Left renal pelvis (tissue), 4 donors: ENCODE measurements around the gene TEKTIP1. TPM values are rescaled to one million over a fixed set of nuclear protein-coding genes. Genes with fewer than 3 reads are reported as not detected.
"Not testable (repeated sequence)": the region's sequence is repeated elsewhere in the genome, so short reads cannot be mapped to it uniquely, and the experiment has no call there.

Source experiments
- DNase-seq, 4 donors: peaks; one replicate each; pipeline ENCODE4 v3.0.0-alpha.2; 2013; ENCODE audit warnings: low read depth in 4 of 4, low spot score in 3 of 4
- polyA plus RNA-seq, 4 donors: library from polyadenylated mRNA; unstranded; fragments of 120-200 nt; gene quantifications; one replicate each; pipeline ENCODE4 v1.2.1, GENCODE V29; 2013; ENCODE audit not compliant: insufficient read length in 4 of 4

TEKTIP1 gene
- polyA plus RNA-seq, 4 donors: 2.7 to 7.7 (median 3.5) TPM

DNA sequence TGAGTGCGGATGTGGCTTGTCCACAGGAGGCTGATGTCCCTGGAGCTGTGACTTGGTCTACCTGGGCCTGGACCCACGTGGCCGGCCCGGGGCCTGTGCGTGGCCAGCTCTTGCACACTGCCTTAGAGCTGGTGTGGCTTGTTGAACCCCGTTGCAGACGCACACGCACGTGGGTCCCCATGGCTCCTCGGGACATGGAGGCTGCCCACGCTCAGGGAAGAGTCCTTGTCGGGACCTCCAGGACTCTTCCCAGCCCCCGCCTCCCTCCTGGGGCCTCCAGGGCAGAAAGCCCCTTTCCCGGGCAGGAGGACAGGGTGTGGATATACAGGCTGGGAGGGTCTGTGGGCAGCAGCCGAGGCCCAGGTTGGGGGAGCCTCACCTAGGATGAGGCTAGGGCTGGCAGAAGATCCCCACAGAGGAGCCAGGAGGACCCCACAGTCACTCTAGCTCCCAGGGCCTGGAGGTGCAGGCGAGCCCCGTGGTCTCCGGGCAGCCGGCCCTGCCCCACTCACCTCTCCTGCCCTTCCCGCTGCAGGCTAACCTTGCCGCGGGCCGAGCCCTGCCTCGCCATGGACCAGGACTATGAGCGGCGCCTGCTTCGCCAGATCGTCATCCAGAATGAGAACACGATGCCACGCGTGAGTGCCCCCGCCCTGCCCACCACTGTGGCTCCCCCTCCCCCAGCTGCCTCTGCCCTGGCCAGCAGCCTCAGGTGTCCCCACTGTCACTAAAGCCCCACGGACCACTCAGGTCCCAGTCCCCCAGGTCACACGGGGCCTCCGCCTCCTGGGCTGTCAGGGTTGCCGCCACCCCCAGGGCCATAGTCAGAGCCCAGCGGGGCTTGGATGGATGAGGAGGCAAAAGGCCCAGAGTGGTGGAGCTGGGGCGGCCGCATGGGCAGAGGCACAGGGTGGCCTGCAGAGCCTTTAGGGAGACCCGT lies 16.3 kb upstream of the TEKTIP1 start:
- DNase-seq: no peak

DNA sequence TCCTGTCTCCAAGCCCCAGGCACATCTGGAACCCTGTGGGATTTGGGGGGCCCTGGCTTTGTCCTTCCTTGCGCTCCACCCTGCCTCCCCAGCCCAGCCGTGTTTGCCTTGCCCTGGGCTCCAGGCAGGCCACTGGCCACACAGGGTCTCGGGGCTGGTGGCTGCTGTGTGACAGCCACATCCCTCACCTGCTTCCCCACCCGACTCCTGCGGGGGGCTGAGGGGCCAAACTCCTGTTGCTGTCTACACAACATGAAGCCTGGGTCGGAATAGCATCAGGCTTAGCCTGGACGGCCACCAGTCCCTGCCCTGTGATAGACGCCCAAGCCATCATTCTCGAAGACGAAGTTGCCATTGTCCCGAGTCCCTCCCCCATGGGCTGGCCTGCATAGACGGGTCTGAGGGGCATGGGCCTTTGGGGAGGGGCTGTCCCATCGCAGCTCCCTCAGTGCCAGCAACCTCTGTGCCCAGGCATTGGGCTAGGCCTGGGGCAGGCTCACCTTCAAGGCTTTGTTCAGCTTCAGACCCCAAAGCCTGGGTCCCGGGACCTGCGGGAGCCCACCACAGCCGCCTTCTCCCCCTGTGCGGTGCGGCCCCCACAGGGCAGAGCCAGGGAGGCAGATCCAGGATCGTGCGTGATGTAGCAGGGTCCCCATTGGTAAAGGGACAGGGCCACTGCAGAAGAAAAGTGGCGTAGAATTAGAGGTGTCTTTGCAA lies 15.5 kb upstream of the TEKTIP1 start:
- no peak for DNase-seq

DNA sequence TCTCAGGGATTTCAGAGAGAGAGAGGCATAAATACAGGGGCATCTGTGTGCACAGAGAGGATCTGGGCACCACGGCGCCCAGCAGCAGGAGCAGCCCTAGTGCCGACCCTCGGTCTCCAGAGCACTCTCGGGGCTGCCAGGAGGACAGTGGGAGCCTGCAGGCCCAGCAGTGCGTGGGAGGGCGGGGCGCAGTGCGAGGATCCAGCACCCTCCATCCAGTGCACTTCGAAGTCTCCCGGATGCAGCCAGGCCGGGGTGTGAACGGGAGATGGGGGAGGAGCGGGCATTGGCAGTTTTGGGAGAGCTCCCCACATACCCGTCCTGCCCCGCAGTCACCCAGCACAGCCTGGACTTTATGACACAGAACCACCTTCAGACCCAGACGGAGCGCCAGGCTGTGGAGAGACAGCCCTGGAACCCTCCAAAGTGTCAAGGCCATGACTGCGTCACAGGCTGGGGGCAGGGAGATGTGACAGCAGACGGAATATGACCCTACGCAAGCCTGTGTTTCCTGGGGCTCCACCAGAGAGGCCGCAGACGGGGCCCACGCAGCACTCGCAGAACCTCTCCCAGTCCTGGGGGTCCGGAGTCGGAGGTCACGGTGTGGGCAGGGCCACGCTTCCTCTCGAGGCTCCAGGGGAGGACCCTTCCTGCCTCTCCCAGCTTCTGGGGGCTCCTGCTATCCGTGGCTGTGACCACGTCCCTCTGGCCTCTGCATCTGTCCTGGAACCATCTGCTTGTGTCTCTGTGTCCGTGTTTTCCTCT lies 14.7 kb upstream of the TEKTIP1 start:
- no peak for DNase-seq

DNA sequence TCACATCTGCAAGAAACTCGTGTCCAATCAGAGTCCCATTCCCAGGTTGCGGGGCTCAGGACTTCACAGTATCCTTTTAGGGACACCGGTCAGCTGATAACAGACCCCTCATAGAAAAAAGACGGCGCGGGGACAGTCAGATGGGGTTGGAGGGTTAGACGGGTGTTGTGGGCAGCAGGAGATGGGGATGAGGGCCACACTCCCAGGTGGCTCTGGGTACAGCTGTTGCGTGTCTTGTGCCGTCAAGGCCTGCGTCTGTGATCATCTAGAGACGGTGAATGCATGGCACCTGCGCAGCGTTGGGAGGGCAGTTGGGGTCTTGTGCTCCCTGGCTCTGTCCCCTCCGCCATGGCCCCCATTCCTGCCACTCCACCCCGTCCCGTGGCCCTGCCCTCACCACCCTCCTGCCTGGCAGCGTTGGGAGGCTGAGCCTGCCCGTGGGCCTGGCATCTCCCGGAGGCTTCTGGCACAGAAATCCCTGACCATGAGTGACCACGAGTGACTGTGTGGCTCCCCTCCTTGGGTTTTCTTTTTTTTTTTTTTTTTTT lies 14.0 kb upstream of the TEKTIP1 start:
- DNase-seq: no peak

DNA sequence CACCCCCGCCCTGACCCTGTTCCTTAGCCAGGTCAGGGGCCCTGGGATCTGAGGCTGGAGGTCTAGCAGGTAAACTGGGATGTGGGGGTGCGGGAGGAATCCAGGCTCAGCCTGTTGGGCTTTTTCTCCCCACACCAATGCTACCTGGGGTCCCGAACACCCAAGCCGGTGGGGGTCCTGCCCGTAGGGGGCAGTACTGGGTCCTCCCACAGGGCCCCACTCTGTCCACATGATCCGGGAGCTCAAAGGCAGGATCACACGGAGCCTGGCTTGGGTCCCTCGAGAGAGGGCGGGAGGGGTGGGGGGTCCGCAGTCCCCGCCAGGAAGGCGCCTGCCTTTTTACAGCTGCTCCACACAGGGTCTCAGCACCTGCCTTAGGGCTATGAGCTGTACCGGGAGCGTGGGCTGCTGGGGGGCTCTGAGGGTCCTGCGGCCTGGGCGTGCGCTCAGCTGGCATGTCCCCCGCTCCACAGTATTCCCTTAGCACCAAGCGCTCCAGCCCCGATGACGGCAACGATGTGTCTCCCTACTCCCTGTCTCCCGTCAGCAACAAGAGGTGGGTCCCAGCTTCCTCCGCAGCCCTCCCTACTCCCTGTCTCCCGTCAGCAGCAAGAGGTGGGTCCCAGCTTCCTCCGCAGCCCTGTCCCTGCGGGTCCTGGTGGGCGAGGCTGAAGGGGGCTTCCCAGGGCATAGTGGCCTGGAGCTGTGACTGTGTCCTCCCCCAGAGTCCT lies 12.3 kb upstream of the TEKTIP1 start:
- no peak for DNase-seq

DNA sequence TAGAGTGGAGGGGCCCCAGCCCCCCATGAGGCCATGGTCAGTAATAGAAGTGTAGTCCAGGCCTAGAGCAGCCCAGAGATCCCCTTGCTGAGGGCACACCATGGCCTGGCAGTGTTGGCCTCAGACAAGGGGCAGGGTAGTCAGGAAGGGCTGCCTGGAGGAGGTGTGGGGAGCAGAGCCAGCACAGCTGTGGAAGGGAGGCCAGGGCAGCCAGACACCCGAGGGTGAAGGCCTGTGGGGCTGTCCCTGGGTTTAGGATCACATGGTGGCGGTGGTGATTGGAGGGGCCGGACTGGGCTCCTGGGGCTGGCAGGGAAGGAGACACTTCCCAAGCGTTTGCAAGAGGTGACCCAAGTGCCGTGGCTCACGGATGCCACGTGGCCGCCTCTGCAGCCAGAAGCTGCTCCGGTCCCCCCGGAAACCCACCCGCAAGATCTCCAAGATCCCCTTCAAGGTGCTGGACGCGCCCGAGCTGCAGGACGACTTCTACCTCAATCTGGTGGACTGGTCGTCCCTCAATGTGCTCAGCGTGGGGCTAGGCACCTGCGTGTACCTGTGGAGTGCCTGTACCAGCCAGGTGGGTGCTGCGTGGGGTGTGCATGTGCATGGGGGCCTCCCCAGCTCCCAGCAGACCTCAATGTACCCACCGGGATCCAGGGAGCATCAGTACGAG lies 11.6 kb upstream of the TEKTIP1 start:
- no peak for DNase-seq

DNA sequence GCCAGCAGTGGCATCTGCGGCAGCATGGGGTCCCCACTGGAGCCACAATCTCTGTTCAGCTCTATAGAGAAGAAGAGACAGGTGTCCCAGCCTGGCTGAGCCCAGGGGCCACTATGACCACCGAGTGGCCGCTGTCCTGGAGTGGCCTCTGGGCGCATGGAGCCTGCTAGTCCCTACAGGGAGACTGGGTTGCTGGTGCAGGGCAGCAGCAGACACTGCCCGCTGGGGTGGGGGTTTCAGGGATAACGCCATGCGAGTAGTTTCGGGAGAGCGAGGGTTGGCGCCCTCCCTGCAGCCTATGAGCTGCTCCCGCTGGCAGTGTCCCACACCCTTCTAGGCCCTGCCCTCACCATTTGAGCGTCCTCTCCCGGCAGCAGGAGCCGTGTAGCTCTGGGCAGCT lies 10.9 kb upstream of the TEKTIP1 start:
- DNase-seq: no peak

DNA sequence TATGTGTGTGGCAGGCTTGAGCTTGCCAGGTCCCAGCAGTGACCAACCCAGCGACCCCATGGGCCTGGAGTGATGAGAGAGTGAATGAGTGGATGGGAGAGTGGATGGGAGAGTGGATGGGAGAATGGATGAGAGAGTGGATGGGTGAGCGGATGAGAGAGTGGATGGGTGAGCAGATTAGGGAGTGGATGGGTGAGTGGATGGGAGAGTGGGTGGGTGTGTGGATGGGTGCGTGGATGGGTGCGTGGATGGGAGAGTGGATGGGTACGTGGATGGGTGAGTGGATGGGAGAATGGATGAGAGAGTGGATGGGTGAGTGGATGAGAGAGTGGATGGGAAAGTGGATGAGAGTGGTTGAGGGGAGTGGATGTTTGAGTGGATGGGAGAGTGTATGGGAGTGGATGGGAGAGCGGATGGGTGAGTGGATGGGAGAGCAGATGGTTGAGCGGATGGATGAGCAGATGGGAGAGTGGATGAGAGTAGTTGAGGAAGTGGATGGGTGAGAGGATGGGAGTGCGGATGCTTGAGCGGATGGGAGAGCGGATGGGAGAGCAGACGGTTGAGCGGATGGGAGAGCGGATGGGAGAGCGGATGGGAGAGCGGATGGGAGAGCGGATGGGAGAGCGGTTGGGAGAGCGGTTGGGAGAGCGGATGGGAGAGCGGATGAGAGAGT lies 10.3 kb upstream of the TEKTIP1 start:
- no peak for DNase-seq

DNA sequence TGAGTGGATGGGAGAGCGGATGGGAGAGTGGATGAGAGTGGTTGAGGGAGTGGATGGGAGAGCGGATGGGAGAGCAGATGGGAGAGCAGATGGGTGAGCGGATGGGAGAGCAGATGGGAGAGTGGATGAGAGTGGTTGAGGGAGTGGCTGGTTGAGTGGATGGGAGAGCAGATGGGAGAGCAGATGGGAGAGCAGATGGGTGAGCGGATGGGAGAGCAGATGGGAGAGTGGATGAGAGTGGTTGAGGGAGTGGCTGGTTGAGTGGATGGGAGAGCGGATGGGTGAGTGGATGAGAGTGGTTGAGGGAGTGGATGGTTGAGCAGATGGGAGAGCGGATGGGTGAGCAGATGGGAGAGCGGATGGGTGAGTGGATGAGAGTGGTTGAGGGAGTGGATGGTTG lies 9.7 kb upstream of the TEKTIP1 start:
- DNase-seq: not testable (repeated sequence)

DNA sequence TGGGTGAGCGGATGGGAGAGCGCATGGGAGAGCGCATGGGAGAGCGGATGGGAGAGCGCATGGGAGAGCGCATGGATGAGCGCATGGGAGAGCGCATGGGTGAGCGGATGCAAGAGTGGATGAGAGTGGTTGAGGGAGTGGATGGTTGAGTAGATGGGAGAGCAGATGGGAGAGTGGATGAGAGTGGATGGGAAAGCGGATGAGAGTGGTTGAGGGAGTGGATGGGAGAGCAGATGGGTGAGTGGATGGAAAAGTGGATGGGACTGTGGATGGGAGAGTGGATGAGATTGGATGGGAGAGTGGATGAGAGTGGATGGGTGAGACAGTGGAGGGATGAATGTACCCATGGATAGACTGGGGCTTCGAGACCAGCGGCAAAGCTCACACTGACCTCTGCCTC lies 8.6 kb upstream of the TEKTIP1 start:
- DNase-seq: no peak

DNA sequence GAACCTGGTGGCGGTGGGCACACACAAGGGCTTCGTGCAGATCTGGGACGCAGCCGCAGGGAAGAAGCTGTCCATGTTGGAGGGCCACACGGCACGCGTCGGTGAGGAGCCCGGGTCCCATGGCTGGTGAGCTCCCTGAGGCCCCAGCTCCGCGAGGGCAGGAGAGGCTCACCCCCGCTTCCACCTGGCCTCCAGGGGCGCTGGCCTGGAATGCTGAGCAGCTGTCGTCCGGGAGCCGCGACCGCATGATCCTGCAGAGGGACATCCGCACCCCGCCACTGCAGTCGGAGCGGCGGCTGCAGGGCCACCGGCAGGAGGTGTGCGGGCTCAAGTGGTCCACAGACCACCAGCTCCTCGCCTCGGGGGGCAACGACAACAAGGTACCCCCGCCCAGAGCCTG lies 7.3 kb upstream of the TEKTIP1 start:
- no peak for DNase-seq

DNA sequence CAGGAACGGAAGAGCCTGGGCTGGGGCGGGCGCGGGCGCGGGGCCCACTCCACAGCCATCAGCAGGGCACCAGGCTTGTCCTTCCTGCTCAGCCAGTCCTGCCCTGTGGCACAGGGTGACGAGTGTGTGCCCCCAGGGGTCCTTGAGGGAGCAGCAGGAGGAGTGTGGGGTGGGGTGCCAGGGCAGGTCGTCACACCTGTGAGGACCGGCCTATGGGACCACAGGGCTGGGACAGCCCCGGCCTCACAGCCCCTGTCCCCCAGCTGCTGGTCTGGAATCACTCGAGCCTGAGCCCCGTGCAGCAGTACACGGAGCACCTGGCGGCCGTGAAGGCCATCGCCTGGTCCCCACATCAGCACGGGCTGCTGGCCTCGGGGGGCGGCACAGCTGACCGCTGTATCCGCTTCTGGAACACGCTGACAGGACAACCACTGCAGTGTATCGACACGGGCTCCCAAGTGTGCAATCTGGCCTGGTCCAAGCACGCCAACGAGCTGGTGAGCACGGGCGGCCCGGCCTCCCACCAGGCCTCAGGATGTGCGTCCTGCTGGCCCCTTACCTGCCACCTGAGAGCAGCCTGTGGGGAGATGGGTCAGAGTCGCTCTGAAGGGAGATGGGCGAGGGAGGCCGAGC lies 6.7 kb upstream of the TEKTIP1 start:
- no peak for DNase-seq

DNA sequence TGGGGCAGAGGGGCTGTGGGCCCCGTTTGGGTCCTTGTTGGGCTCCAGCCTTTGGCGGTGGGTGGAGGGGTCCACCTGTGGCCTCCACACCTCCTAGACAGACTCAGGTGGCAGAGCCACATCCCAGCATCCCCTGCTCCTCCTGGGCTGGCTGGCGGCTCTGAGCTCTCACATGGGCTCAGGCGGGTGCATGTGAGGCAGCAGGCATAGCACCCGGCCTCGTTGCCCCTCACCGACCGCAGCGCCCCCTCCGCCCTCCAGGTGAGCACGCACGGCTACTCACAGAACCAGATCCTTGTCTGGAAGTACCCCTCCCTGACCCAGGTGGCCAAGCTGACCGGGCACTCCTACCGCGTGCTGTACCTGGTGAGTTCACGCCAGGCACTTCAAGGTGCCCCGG lies 5.9 kb upstream of the TEKTIP1 start:
- no peak for DNase-seq

DNA sequence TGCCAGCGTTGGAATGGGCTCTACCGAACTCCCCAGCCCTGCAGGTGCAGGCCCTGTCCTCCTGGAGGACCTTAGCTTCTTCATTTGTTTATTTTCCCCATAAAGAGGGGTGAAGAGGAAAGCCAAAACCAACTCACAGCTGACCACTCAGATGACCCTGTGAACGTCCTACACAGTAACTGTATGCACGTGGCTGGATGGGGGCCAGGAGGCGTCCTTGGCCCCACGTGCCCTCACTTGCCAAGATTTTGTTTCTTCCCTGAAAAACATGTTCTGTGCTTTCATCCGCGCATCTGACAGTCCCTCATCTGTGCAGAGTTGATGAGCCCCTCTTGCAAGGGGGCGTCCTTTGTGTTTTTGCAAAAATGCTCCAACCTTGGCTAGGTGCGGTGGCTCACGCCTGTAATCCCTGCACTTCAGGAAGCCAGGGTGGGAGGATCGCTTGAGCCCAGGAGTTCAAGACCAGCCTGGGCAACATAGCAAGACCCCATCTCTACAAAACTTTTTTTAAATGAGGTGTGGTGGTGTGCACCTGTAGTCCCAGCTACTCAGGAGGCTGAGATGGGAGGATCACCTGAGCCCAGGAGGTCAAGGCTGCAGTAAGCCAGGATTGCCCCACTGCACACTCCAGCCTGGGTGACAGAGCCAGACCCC lies 5.3 kb upstream of the TEKTIP1 start:
- no peak for DNase-seq

DNA sequence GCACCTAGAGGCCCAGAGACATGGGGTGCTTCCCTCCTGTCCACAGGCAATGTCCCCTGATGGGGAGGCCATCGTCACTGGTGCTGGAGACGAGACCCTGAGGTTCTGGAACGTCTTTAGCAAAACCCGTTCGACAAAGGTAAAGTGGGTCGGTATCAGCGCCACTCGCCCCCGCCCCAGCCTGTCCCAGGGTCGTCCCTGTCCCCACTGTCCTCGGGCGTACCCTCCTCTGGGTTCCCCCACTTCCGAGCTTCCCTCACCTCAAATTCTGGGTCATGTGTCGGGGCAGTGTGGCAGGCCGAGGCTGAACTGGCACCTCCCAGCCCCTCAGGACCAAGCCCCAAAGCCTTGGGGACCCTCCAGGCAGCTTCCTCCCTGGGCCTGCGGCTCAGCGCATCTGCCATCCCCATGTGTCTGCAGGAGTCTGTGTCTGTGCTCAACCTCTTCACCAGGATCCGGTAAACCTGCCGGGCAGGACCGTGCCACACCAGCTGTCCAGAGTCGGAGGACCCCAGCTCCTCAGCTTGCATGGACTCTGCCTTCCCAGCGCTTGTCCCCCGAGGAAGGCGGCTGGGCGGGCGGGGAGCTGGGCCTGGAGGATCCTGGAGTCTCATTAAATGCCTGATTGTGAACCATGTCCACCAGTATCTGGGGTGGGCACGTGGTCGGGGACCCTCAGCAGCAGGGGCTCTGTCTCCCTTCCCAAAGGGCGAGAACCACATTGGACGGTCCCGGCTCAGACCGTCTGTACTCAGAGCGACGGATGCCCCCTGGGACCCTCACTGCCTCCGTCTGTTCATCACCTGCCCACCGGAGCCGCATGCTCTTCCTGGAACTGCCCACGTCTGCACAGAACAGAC lies 4.4 kb upstream of the TEKTIP1 start:
- no peak for DNase-seq

DNA sequence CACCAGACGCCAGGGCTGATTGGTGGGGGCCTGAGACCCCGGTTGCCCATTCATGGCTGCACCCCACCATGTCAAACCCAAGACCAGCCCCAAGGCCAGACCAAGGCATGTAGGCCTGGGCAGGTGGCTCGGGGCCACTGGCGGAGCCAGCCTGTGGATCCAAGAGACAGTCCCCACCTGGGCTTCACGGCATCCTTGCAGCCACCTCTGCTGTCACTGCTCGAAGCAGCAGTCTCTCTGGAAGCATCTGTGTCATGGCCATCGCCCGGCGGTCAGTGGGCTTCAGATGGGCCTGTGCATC lies 3.8 kb upstream of the TEKTIP1 start:
- no peak for DNase-seq

DNA sequence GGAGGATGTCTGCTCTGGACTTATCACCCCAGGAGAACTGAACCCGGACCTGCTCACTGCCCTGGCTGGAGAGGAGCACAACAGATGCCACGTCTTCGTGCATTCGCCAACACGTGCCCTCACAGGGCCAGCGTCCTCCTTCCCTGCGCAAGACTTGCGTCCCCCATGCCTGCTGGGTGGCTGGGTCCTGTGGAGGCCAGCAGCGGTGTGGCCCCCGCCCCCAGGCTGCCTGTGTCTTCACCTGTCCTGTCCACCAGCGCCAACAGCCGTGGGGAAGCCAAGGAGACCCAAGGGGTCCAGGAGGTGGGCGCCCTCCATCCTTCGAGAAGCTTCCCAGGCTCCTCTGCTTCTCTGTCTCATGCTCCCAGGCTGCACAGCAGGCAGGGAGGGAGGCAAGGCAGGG lies 3.4 kb upstream of the TEKTIP1 start:
- DNase-seq: no peak
